CD4-positive, alpha-beta T cell treated with Interleukin-10 for 1 hour (primary cell): ENCODE measurements around the gene COL25A1.
A peak's percentile ranks its signal among the peaks of the same experiment; 100 is the strongest.

Source experiments
- DNase-seq: peaks from one replicate; pipeline ENCODE4 v3.0.0-alpha.2; 2020

Gene COL25A1

DNA sequence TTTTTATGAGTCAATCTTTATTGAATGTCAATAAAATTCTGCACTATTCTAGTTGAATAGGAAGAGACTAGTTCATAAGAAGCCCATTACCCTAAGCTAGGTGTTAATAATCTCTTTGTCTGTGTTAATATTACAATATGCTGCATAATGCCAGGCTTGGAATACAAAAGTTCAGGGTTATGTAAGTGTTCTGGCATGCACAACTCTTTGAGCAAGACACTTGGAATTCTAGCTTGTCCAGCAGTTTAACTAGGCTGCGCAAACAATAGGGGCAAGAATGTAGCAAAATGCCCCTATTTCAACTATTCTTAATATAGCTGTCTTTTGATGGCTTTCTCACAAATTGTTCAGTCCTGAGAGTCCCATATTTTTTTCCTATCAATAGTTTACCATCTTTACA lies 508.3 kb downstream of the COL25A1 start:
- DNase-seq = no peak

DNA sequence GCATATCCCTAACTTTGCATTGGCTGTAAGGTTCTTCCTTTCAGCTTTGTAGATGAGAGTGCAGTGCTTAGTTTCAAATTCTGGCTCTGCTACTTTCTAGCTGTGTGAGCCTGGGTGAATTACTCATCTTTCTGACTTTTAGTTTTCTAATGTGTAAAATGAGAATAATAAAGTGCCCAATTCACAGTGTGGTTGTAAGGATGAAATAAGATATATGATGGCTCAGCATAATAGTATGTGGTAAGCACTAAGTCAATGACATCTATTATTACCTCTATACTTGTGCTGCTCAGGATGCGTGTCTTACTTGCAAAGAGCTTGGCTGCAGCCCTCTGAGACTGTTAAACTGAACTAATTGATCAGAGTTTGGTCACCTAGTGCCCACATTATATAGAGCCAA lies 509.0 kb downstream of the COL25A1 start:
- DNase-seq = no peak

DNA sequence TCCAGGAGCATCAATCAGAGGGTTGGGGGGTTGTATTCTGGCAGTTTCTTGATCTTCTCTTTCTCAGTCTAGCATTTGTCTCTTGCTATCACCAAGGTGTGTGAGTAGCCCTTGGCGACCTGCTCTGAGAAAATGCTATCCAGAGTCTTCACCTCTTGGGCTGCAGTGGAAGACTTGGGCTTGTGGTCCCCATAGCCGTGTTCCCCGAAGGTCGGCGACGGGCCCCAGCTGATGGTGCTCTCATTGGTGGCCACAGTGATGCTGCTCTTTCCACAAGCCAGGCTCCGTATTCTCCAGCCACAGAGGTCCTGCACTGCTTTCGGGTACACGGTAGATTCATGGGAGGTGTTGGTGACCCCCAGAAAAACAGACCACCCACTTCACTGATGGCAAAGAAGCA lies 513.7 kb downstream of the COL25A1 start:
- no peak for DNase-seq

DNA sequence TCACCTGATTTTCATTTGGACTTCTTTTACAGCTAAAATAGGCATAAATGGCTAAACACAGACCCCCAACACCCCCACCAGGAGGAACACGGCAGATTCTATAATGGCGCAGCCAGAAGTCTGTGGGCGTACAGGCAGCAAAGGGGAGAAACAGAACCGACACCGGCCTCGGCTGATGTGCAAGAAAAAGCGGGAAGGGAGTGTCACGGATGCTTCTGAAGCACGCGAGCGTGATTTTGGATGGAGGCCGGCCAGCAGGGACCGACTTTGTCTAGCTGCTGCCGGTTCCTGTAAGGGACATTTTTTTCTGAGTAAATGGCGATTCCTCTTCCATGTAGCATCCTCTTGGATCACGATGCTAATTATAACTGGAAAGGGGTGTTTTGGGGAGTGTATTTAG lies 514.7 kb downstream of the COL25A1 start:
- DNase-seq = no peak

DNA sequence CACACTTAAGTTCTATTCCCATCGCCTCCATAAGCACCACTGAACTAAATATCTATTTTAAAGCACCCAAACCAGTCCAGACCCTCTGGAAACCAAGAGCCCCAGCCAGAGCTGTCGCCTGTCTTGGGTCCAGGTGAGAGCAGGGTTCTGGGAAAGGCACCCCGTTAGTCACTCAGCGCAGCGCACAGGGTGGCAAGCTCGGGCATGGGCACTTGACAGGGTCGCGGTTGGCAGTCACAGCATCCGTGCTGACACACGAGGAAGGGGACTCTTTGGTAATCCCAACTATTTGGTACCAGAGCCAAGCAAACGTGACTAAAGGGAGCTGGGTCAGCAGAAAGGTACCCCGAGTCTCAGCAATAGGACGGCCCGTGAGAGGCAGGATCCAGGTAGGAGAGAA lies 515.4 kb downstream of the COL25A1 start:
- DNase-seq = no peak

DNA sequence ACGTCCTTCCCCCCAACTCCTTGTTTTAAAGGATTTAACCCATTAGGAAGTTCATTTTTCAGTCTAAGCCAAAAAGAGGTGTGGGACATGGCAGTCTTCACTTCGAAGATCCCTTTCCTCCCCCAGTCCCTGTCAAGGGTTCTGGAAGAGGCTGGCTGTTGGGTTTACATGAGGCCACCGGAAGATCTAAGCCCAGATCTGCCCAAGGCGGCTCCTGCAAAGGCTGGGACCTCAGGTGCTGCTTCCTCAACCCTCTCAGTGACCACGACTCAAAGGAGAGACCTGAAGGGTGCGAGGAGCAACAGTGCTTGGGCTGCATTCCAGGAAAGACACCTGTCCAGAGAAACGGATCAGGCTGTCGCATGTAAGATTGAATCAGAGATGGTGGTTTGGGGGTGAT lies 516.1 kb downstream of the COL25A1 start:
- DNase-seq = no peak

DNA sequence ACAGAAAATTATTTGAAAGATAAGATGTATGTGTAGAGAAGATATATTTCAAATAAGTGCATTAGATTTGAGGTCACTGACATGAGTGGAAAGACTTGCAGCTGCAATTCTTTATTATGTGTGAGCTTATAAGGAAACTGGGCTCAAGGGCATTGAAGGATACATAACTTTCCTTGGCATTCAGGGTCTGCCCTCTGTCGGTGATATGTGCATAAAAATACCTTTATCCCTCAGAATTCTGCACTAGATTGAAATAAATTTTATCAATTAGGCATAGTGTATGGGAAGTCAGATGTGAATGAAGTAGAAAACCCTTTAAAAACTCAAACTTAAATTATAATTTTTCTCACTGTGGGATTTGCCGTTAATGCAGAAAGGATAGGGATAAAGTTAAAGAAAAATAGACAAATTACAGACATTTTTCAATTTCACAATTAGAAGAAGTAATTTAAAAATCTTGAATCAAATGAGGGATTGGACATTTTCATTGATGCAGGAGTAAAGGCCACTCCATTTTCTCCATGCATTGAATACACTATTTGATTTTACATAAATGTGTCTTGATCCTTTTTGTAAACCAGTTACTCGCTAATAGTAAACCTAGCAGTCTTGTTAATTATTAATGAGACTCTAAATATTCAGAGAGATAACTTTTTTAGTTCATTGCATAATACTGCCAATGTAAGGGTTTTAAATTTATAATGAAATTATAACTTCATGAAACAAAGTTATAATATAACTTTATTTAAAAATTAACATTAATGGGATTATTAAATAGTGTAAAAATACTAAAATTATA lies 518.6 kb downstream of the COL25A1 start:
- no peak for DNase-seq

DNA sequence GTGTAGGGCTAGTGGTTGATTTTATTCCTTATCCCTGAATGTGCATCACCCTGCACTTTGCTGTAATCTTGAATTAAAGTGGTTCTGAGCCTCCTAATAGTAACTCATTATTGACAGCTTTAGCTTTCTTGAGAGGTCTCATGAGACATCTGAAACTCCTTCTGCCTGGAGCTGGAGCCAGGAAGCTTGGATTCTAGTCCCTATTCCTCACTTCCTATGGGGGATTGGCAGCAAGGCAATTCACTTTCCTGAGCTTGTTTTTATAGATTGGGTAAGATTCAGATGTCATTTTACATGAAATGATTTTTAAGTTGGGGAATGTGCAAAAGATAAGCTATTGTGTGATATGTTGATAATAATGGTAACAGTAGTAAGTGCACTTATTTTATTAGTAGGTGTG lies 522.5 kb downstream of the COL25A1 start:
- no peak for DNase-seq

DNA sequence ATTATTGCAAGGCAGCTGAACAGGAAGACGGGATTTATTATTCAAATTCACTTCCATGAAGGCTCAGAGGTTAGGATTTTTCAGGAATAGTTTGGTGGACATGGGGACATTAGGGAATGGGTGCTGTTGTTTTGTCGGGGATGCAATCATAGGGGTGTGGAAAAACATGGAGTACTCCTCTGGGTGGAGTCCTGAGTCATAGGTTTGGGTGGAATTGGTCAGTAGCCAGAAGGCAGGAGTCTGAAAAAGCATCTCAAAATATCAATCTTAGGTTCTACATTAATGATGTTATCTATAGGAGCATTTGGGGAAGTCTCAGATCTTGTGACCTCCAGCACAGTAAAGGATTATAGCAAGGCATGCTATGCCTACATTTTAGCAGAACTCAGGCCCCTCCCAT lies 525.1 kb downstream of the COL25A1 start:
- DNase-seq = no peak

DNA sequence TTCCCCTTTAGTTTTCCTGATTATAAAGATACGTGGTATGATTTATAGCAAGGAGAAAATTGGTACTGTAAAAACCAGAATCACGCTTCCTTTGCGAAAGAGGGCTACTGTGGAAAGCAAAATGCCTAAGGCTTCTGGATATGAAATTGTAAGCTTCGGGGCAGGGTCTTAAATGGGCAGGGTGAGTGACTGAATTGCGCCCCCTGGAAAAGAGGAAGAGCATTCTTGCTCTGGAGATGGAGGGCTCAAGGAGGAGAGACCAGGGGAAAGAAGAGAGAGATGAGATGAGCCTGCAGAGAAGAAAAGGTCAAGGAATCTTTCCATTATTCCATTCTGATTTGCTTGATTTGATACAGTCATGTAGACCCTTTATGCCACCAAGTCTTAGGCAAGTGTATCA lies 526.5 kb downstream of the COL25A1 start:
- no peak for DNase-seq

DNA sequence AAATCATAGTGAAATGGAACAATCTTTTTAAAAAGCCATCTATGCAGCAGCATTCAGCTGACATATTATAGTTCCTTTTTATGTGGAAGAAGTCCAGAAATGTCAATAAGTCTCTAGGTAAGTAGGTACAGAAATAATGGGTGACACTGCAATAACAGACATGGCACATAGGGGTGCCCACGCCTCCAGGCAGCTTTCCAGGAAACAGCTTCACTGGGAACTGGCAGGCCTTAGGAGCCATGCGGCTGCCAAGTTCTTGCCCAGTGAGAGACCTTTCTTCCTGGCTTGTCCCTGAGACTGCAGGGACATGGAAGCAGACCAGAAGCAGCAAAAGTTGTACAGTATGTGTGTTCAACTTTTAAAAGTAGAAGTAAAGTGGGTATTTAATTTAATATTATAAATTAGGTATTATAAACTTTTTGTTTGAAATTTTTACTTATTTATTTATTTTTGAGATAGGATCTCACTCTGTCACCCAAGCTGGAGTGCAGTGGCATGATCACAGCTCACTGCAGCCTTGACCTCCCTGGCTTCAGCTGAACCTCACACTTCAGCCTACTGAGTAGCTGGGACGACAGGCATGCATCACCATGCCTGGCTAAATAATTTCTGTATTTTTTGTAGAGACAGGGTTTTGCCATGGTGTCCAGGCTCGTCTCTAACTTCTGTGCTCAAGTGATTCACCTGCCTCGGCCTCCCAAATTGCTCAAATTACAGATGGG lies 527.5 kb downstream of the COL25A1 start:
- no peak for DNase-seq

DNA sequence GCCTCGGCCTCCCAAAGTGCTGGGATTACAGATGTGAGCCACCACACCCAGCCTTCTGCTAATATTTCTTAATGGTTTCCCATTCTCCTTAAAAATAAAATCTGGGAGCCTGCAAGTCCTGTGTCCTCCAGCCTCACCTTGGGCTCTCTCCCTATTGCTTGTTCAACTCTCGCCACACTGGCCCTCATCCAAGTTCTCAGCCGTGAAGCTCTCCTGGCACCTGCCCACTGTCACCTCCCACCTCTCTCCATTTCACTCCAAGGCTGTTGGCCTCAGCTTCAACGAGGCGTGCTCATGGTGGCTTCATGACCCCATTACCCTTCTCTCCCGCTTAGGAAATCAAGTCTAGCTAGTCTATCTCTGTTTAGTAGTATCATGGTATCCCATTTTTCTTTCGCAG lies 530.1 kb downstream of the COL25A1 start:
- DNase-seq = no peak

DNA sequence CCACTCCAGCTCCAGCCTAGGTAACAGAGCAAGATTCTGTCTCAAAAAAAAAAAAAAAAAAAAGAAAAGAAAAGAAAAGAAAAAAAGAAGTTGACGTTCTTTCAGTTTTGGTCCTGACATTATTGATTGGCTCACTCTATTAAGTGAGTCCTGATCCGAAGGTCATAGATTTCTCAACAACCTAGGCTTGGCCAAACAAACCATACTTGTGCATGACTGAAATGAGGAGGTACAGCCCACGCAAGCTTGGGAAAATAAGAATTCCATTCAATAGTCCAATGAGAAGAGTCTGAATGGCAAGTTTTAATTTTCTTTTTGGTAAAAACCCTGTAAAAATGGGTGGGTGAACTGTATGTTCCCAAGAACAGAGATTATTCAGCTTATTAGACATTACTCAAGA lies 536.4 kb downstream of the COL25A1 start:
- no peak for DNase-seq

DNA sequence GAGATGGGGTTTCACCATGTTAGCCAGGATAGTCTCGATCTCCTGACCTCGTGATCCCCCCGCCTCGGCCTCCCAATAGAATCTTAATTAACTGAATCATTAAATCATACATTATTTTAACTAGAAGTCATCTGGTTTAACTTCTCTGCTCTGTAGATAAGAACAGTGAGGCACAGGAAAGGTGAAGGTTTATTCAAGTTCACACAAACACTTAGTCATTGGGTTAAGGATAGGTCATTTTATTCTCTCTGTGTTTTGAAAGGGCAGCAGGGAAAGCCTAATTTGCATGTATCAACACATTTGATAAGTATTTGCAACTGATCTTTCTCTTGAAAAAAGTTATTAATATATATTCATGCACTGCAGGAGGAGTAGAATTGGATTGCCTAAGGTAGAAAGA lies 538.5 kb downstream of the COL25A1 start:
- no peak for DNase-seq

DNA sequence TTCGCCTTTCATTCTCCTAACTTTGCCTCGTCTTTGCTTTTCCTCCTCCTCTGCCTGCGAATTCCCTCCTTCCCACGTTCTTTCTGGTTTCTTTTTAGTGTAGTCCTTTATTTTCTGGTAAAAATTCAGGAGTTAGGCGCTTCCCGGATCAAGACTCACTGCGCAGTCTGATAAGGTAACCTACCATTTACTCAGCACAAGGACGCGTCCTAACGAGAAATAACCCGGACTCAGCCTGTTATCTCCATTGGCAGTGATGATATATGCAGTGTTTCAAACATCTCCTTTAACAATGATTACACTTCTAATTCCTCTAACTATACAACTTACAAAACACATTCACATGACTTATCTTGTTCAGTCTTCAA lies 539.2 kb downstream of the COL25A1 start:
- no peak for DNase-seq

DNA sequence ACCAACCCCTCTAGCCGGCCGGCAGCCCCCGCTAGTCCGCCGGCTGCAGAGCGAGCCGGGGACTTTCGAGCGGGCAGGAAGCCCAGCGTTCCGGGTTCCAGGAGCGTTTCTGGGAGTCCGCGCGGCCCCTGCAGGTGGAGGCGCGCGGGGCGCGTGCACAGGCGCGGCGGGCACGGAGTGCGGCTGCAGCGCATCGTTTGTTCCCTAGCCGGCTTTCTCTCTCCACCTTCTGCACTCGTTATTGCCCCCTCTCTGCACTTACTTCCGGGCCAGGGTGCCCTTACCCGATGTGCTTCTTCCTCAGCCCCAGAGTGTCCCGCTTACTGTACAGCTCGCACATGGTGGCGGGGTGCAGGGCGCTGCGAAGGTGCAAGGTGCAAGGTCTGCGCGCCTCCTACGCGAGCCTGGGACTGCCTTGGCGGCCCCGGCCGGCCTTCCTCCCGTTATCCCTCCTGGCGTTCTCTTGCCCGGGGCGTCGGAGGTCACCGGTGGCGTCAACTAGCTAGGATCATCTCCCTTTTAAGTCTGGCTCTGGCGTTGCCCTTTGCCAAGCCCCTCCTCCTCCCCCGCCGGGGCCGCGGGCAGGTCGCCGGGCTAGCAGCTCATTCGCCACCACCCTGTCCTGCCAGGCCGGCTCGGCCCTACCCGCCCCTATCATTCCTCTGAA lies 539.8 kb downstream of the COL25A1 start, which contains the start of gene ETNPPL:
Gene ETNPPL, minus strand, starts transcription at position 495 of the 667 bp plus-strand sequence. Its CDS starts 155 bp downstream, at position 340.
- DNase-seq = peak; percentile 3
